Activated T-cell treated with anti-CD3 and anti-CD28 coated beads, Interleukin-2, amount 50 U/mL, for 24 hours (primary cell): ENCODE measurements around the gene ERBB3.
"Not testable (repeated sequence)": the region's sequence is repeated elsewhere in the genome, so short reads cannot be mapped to it uniquely, and the experiment has no call there.

Experiments used
- DNase-seq: peaks from one replicate; pipeline ENCODE4 v3.0.0-alpha.2; 2020
- H3K27ac Mint-ChIP-seq: 2 replicates; pipeline ENCODE4 v1.8.0; 2020; ENCODE audit warnings: mild to moderate bottlenecking, mixed read lengths
- H3K27me3 Mint-ChIP-seq: 2 replicates; pipeline ENCODE4 v1.8.0; 2020; ENCODE audit warnings: mixed read lengths
- H3K36me3 Mint-ChIP-seq: 2 replicates; pipeline ENCODE4 v1.8.0; 2020; ENCODE audit warnings: low read depth, mixed read lengths
- H3K4me1 Mint-ChIP-seq: 2 replicates; pipeline ENCODE4 v1.8.0; 2020; ENCODE audit warnings: low read depth, mixed read lengths
- H3K4me3 Mint-ChIP-seq: 2 replicates; pipeline ENCODE4 v1.8.0; 2020; ENCODE audit warnings: mild to moderate bottlenecking, moderate library complexity, mixed read lengths
- H3K9me3 Mint-ChIP-seq: 2 replicates; pipeline ENCODE4 v1.8.0; 2020; ENCODE audit warnings: mixed read lengths

The ERBB3 gene

DNA sequence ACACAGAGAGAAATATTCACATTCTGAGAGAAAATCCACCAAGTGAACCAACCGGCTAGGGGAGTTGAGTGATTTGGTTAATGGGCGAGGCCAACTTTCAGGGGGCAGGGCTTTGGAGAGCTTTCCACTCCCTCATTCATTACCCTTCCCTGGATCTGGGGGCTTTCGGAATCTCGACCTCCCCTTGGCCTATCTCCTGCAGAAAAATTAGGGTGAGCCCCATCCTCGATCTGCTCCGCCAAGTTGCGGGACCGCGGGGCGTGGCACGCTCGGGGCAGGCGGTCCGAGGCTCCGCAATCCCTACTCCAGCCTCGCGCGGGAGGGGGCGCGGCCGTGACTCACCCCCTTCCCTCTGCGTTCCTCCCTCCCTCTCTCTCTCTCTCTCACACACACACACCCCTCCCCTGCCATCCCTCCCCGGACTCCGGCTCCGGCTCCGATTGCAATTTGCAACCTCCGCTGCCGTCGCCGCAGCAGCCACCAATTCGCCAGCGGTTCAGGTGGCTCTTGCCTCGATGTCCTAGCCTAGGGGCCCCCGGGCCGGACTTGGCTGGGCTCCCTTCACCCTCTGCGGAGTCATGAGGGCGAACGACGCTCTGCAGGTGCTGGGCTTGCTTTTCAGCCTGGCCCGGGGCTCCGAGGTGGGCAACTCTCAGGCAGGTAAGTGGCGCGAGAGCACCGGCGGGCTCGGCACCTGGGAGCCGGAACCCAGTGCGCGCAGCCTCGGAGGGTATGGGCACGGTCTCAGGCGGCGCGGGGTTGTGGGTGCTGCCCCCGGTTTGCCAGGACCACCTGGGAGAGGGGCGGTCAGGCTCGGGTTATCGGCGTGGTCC, at the start of gene ERBB3:
Gene ERBB3 (plus strand): TSS at position 443 of the 833 bp plus-strand sequence. CDS start 136 bp downstream, at position 579.
- no peaks in the 10 kb centered on the region for H3K36me3 Mint-ChIP-seq
- H3K9me3 Mint-ChIP-seq: no peaks in the 10 kb centered on the region
- H3K4me3 Mint-ChIP-seq: peak within 1 kb of the TSS; percentile 78
- peaks cover 13% of the 10 kb centered on the region for H3K27me3 Mint-ChIP-seq
- peak within 1 kb of the TSS; percentile 26 for H3K27ac Mint-ChIP-seq
- peak; percentile 82 for DNase-seq
- H3K4me1 Mint-ChIP-seq: peaks cover 19% of the 10 kb centered on the region

DNA sequence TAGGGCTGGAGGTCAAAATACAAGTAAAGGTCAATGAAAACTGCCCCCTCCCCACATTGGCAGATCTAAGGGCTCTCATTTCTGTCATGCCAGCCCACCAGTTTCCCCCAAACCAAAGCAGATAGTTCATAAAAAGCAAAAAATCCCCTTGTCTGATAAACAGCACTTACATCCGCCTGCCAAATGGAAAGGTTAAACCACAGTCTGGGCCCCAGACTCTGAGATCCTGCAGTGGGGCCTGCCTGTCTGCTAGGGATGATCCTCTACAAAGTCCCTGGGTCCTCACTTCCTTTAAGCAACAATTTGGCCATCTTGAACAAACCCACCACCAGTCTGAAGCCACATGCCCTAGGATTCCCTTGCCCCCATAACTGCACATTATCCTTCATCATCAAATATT, 48.0 kb upstream of the ERBB3 start:
- Mint-ChIP-seq H3K36me3 (peaks cover 86% of the 10 kb centered on the region), H3K4me1 (peaks cover 45% of the 10 kb centered on the region), H3K9me3 (no peaks in the 10 kb centered on the region), H3K27ac (peak overlapping the region; percentile 82), H3K4me3 (peak overlapping the region; percentile 37), H3K27me3 (no peaks in the 10 kb centered on the region)
- peak; percentile 36 for DNase-seq

DNA sequence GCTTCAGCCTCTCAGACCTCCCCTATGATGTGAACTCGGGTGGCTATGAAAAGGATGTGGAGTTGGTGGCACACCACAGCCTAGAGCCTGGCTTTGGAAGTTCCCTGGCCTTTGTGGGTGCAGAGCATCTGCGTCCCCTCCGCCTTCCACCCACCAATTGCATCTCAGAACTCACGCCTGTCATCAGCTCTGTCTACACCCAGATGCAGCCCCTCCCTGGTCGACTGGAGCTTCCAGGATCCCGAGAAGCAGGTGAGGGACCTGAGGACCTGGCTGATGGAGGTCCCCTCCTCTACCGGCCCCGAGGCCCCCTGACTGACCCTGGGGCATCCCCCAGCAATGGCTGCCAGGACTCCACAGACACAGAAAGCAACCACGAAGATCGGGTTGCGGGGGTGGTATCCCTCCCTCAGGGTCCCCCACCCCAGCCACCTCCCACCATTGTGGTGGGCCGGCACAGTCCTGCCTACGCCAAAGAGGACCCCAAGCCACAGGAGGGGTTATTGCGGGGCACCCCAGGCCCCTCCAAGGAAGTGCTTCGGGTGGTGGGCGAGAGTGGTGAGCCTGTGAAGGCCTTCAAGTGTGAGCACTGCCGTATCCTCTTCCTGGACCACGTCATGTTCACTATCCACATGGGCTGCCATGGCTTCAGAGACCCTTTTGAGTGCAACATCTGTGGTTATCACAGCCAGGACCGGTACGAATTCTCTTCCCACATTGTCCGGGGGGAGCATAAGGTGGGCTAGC, 45.2 kb upstream of the ERBB3 start:
- no peaks in the 10 kb centered on the region for H3K9me3 Mint-ChIP-seq
- H3K27me3 Mint-ChIP-seq: no peaks in the 10 kb centered on the region
- peak; percentile 40 for DNase-seq
- H3K36me3 Mint-ChIP-seq: peaks cover 73% of the 10 kb centered on the region
- H3K4me1 Mint-ChIP-seq: peaks cover 55% of the 10 kb centered on the region
- H3K27ac Mint-ChIP-seq: peak overlapping the region; percentile 59
- peak overlapping the region; percentile 33 for H3K4me3 Mint-ChIP-seq

DNA sequence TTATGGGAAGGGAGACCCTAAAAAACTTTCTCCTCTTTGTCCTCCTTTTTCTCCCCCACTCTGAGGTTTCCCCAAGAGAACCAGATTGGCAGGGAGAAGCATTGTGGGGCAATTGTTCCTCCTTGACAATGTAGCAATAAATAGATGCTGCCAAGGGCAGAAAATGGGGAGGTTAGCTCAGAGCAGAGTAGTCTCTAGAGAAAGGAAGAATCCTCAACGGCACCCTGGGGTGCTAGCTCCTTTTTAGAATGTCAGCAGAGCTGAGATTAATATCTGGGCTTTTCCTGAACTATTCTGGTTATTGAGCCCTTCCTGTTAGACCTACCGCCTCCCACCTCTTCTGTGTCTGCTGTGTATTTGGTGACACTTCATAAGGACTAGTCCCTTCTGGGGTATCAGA, 42.8 kb upstream of the ERBB3 start:
- H3K4me3 Mint-ChIP-seq: no peak overlapping the region
- peaks cover 60% of the 10 kb centered on the region for H3K36me3 Mint-ChIP-seq
- no peak for DNase-seq
- H3K9me3 Mint-ChIP-seq: no peaks in the 10 kb centered on the region
- H3K27ac Mint-ChIP-seq: peak overlapping the region; percentile 39
- peaks cover 58% of the 10 kb centered on the region for H3K4me1 Mint-ChIP-seq
- no peaks in the 10 kb centered on the region for H3K27me3 Mint-ChIP-seq

DNA sequence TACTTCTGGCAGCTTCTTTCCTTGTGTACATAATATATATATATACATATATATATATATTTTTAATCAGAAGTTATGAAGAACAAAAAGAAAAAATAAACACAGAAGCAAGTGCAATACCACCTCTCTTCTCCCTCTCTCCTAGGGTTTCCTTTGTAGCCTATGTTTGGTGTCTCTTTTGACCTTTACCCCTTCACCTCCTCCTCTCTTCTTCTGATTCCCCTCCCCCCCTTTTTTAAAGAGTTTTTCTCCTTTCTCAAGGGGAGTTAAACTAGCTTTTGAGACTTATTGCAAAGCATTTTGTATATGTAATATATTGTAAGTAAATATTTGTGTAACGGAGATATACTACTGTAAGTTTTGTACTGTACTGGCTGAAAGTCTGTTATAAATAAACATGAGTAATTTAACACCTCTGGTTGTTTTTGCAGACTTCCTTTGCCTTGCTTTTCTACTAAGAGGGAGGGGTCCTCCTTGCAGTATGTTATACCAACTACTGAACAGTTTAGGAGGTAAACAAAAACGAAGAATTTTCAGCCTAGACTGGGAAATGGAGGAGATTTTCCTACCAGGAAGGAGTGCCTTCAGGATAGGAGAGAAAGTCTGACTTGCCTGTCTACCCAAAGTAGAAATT, 41.8 kb upstream of the ERBB3 start:
- DNase-seq: no peak
- Mint-ChIP-seq H3K9me3 (no peaks in the 10 kb centered on the region), H3K4me1 (peaks cover 54% of the 10 kb centered on the region), H3K27ac (peak overlapping the region; percentile 4), H3K4me3 (no peak overlapping the region), H3K36me3 (peaks cover 60% of the 10 kb centered on the region), H3K27me3 (no peaks in the 10 kb centered on the region)

DNA sequence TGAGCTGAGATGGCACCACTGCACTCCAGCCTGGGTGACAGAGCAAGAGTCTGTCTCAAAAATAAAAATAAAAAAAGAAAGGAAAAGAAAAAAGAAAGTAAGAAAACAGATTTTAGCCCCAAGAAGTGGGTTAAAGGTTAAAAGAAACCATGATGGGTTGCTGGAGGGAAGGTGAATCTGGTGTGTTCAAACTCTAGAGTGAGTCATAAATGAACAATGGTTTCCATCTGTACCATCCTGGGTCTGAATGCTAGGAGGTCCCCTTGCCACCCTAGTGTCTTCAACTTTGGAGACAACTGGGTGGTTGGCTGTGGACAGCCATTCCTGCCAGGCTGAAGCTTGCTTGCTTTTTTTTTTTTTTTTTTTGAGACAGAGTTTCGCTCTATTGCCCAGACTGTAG, 39.8 kb upstream of the ERBB3 start:
- DNase-seq: no peak
- H3K4me3 Mint-ChIP-seq: peak overlapping the region; percentile 99
- H3K4me1 Mint-ChIP-seq: peaks cover 58% of the 10 kb centered on the region
- no peaks in the 10 kb centered on the region for H3K27me3 Mint-ChIP-seq
- peak overlapping the region; percentile 99 for H3K27ac Mint-ChIP-seq
- H3K9me3 Mint-ChIP-seq: no peaks in the 10 kb centered on the region
- peaks cover 64% of the 10 kb centered on the region for H3K36me3 Mint-ChIP-seq

DNA sequence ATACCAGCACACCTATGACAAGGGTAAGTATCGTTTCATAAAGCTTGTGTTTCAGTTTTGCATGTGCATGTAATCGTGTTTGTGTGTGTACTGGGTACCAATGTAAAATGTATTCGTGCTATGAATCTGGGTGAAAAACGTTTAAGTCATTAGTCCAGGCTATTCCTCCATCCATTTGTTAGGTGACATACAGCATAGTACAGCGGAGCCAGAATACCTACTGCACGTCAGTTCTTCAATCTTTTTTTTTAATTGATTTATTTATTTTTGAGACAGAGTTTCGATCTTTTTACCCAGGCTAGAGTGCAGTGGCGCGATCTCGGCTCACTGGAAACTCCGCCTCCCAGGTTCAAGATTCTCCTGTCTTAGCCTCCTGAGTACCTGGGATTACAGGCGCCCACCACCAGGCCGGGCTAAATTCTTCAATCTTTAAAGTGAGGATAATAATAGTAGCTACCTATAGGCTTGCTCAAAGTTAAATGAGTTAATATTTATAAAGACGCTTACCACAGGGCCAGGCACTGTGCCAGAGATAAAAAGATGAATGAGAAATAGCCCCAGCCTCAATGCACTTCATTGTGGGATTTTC, 38.9 kb upstream of the ERBB3 start:
- Mint-ChIP-seq H3K9me3 (no peaks in the 10 kb centered on the region), H3K27me3 (no peaks in the 10 kb centered on the region), H3K4me1 (peaks cover 60% of the 10 kb centered on the region), H3K27ac (peak overlapping the region; percentile 99), H3K36me3 (peaks cover 62% of the 10 kb centered on the region), H3K4me3 (peak overlapping the region; percentile 99)
- DNase-seq: no peak

DNA sequence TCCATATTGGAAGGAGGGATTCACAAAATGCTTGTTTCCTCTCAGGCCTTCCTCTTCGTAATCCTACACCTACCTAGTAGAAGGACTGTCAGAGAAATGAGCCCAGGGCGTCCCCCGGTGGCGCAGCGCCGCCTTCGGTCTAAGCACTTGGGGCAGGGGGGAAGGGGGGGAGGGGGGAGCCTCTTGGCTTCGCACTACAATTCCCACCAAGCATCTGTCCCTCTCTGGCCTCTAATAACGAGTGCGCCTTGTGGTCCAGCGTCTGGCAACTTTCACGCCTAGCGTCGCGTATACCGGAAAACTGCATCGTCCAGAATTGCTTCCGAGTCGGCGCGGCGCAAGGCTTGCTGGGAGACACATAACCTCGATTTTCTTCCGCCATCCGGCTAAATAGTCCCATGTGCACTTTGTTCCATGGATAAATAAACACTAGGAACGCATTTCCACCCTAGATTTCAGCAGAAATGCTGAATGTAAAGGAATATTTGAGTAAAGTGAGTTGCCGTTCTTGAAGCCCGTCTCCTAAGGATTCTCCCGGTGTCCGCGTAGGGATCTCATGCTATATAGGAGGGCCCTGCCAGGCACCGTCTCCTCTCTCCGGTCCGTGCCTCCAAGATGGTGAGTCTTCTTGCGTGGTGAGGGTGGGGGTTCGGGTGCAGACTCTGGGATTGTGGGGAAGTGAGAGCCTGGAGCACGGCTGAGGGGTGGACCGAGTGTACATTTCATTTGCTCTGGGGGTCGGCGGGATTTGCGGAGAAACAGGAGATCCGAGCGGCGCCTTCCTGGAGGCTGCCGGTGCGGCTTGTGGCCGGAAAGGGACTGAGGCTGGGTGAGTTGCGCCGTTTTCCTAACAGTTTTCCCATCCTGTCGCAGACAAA, 38.2 kb upstream of the ERBB3 start, which contains the start of gene RPS26:
Gene RPS26 (plus strand): TSS at position 367 of the 878 bp plus-strand sequence. CDS start 249 bp downstream, at position 616.
- Mint-ChIP-seq H3K36me3 (peaks cover 61% of the 10 kb centered on the region), H3K4me1 (peaks cover 68% of the 10 kb centered on the region), H3K27me3 (no peaks in the 10 kb centered on the region), H3K27ac (peak within 1 kb of the TSS; percentile 99), H3K4me3 (peak within 1 kb of the TSS; percentile 99), H3K9me3 (no peaks in the 10 kb centered on the region)
- peak; percentile 90 for DNase-seq

DNA sequence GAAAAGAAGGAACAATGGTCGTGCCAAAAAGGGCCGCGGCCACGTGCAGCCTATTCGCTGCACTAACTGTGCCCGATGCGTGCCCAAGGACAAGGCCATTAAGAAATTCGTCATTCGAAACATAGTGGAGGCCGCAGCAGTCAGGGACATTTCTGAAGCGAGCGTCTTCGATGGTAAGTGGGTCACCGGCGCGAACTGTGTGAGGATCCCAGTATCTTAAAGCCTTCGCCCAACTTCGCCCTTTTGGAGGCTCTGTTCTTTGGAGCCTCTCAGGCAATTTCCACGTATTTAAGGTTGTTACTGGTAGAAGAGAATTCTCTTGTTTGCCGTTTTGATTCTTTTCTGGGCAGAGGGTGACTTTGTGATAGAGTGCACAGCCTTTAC, 37.5 kb upstream of the ERBB3 start:
- not testable (repeated sequence) for H3K9me3 Mint-ChIP-seq, H3K27me3 Mint-ChIP-seq, DNase-seq
- Mint-ChIP-seq H3K4me3 (peak overlapping the region; percentile 99), H3K36me3 (peaks cover 64% of the 10 kb centered on the region), H3K4me1 (peaks cover 71% of the 10 kb centered on the region), H3K27ac (peak overlapping the region; percentile 99)

DNA sequence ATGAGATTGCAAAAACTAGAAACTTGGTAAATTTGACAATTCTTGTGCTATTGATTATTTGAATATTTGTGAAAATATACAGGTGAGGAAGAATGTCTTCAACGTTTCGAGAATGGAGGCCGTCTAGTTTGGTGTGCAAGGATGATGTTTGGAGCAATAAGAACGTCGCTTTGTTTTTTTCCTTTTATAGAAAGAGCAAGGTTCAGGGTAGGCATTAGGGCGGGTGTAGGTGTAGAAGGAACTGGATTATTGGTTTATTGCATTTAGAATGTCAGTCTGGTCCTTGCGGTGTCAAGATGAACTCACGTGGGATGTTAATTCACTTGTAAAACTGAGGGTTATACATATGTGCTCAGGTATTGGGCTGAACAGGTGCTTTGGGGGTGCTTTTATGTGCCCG, 37.1 kb upstream of the ERBB3 start:
- Mint-ChIP-seq H3K27me3 (no peaks in the 10 kb centered on the region), H3K9me3 (no peaks in the 10 kb centered on the region), H3K4me1 (peaks cover 68% of the 10 kb centered on the region), H3K36me3 (peaks cover 61% of the 10 kb centered on the region), H3K27ac (peak overlapping the region; percentile 99), H3K4me3 (peak overlapping the region; percentile 99)
- no peak for DNase-seq

DNA sequence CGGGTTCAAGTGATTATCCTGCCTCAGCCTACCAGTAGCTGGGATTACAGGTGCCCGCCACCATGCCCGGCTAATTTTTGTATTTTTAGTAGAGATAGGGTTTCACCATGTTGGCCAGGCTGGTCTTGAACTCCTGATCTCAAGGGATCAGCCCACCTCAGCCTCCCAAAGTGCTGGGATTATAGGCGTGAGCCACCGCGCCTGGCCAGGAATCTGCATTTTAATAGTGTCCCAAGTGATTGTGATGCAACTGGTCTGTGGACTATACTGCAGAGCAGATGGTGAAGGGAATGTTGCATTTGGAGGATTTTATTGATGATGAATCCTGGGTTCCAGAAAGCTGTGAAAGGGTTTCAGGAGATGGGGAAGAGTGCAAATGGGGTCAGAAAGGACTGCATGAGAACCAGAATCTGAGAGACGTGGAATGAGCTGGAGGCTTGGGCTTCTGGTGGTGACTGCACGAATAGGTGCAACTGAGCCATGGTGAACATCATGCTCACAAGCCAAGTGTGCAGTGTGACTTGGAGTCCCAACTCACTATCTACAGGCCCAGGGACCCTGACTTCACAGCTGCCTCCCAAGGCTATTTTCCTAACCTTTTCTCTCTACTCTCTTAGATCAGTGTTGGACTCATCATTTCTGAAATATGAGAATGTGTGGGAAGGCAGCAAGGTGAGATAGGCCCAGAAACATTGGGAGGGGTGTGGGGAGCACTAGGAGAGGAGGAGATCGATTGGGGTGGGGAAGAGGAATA, 33.8 kb upstream of the ERBB3 start:
- Mint-ChIP-seq H3K36me3 (peaks cover 52% of the 10 kb centered on the region), H3K4me1 (peaks cover 40% of the 10 kb centered on the region), H3K27me3 (no peaks in the 10 kb centered on the region), H3K4me3 (no peak overlapping the region), H3K9me3 (no peaks in the 10 kb centered on the region), H3K27ac (peak overlapping the region; percentile 79)
- DNase-seq: peak; percentile 37

DNA sequence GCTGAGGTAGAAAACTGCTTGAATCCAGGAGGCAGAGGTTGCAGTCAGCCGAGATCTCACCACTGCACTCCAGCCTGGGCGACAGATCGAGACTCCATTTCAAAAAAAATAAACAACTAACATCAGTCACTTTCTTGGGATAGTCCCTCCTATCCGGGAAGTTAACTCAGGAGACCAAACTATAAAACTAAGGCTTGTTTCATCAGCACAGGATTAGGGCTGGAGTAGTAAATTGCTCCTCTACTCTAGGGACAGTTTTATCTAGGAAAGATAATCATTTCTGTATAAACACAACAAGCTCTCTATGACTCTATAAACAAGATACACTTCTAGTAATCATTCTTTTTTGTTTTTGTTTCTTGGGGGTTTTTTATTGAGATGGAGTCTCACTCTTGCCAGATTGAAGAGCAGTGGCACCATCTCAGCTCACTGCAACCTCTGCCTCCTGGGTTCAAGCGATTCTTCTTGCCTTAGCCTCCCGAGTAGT, 26.5 kb upstream of the ERBB3 start:
- H3K27me3 Mint-ChIP-seq: no peaks in the 10 kb centered on the region
- no peak for DNase-seq
- no peaks in the 10 kb centered on the region for H3K36me3 Mint-ChIP-seq
- no peak overlapping the region for H3K4me3 Mint-ChIP-seq
- no peaks in the 10 kb centered on the region for H3K4me1 Mint-ChIP-seq
- H3K27ac Mint-ChIP-seq: no peak overlapping the region
- no peaks in the 10 kb centered on the region for H3K9me3 Mint-ChIP-seq

DNA sequence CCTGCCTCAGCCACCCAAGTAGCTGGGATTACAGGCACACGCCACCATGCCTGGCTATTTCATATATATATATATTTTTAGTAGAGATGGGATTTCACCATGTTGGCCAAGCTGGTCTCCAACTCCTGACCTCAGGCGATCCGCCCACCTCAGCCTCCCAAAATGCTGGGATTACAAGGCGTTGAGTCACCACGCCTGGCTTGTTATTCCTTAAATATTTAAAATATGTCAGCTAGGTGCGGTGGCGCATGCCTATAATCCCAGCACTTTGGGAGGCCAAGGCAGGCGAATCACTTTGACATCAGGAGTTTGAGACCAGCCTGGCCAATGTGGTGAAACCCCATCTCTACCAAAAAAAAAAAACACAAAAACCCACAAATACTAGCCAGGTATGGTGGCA, 20.0 kb upstream of the ERBB3 start:
- H3K9me3 Mint-ChIP-seq, H3K36me3 Mint-ChIP-seq, H3K27me3 Mint-ChIP-seq, H3K27ac Mint-ChIP-seq, H3K4me3 Mint-ChIP-seq, H3K4me1 Mint-ChIP-seq, DNase-seq: not testable (repeated sequence)
